Transverse colon (tissue), 4 donors: ENCODE measurements around the gene DPT. TPM values are rescaled to one million over a fixed set of nuclear protein-coding genes. Genes with fewer than 3 reads are reported as not detected.

Source experiments
- DNase-seq: peaks from one replicate; pipeline ENCODE4 v3.0.0-alpha.2; 2019
- H3K27ac ChIP-seq, 4 donors: fragments of 200-600 bp; sonication (generic); 2 replicates each; pipeline ENCODE4 v1.5.1; 2016 to 2018; ENCODE audit warnings: inconsistent platforms in 4 of 4
- H3K27me3 ChIP-seq: fragments of 200-600 bp; sonication (generic); 2 replicates; pipeline ENCODE4 v1.5.1; 2017; ENCODE audit warnings: inconsistent platforms
- H3K36me3 ChIP-seq, 4 donors: fragments of 200-600 bp; sonication (generic); 2 replicates each; pipeline ENCODE4 v1.5.1; 2017 to 2019; ENCODE audit warnings: inconsistent platforms in 4 of 4
- H3K4me1 ChIP-seq, 4 donors: fragments of 200-600 bp; sonication (generic); 2 replicates each; pipeline ENCODE4 v1.5.1; 2017 to 2020; ENCODE audit warnings: inconsistent platforms in 4 of 4
- H3K4me3 ChIP-seq, 4 donors: fragments of 200-600 bp; sonication (generic); 1 replicate in 1 of 4; 2 replicates in 3 of 4; pipeline versions ENCODE4 v1.5.1 to v1.6.1; 2017 to 2019; ENCODE audit warnings: inconsistent platforms in 4 of 4
- H3K9me3 ChIP-seq, 2 donors: fragments of 200-600 bp; sonication (generic); 2 replicates each; pipeline ENCODE4 v1.5.1; 2017 to 2019; ENCODE audit warnings: inconsistent platforms in 2 of 2
- CTCF ChIP-seq, 5 experiments: fragments of 200-600 bp in 3 of 5; fragments of 450-650 bp in 2 of 5; sonication (generic) in 3 of 5; IDR thresholded peaks; 1 replicate in 2 of 5; 2 replicates in 3 of 5; pipeline ENCODE4 v1.5.1; 2016 to 2017; ENCODE audit warnings: antibody characterized with exemption in 5 of 5, inconsistent platforms in 3 of 5, mild to moderate bottlenecking in 2 of 5, moderate library complexity in 1 of 5
- EP300 ChIP-seq: sonication (generic); formaldehyde crosslinking; IDR thresholded peaks from one replicate; pipeline ENCODE4 v1.6.1; 2017; ENCODE audit warnings: antibody characterized with exemption, low read depth
- POLR2A ChIP-seq: fragments of 450-650 bp; IDR thresholded peaks from one replicate; pipeline ENCODE4 v1.6.1; 2016; ENCODE audit warnings: antibody characterized with exemption, mild to moderate bottlenecking, moderate library complexity
- POLR2AphosphoS5 ChIP-seq, 3 donors: sonication (generic); formaldehyde crosslinking; IDR thresholded peaks; one replicate each; pipeline ENCODE4 v1.6.1; 2016; ENCODE audit warnings: antibody characterized with exemption in 3 of 3
- WGBS, 2 donors: methylation state at CpG; one replicate each; pipeline ENCODE4 v1.1.5; 2018; ENCODE audit warnings: low coverage in 1 of 2; 5-methylcytosine and 5-hydroxymethylcytosine counted together
- in situ Hi-C, 4 donors: fragments of 200-750 bp; cut with MboI; loops; one replicate each; pipeline versions ENCODE4 v1.15.0 to v1.15.1; 2017; ENCODE audit warnings: low sequenced_read_pairs in 3 of 4, low pct_ligation_motif_present in 1 of 4, low pct_unique_long_range_greater_than_20kb in 1 of 4
- intact Hi-C: fragments of 100-400 bp; cut with DNase I; formaldehyde crosslinking; loops from one replicate; pipeline ENCODE4 v1.15.1; 2023; ENCODE audit warnings: low total_unique reads
- total RNA-seq, 4 donors: library from RNA; depleted of rRNA; stranded (reverse); fragments of >200 nt; gene quantifications; one replicate each; pipeline ENCODE4 v1.1.0, GENCODE V29; 2016

The DPT gene
- total RNA-seq, 4 donors from 2014 or later, result 25.8 to 122 (median 59.8) TPM

- no peak overlapping the region for H3K4me3 ChIP-seq
- intact Hi-C loops (no loop called here), in situ Hi-C loops (no loop called here)
- whole genome bisulfite sequencing, 2 donors, result 86 to 87% methylated on average over 2 of the region's 2 CpGs
- TF ChIP-seq EP300 (no peak), POLR2AphosphoS5 (IDR thresholded peaks at IDR 0.05) (no peak), POLR2A (no peak), CTCF (IDR thresholded peaks at IDR 0.05) (no peak)
- H3K4me1 ChIP-seq, result no peaks in the 10 kb centered on the region
- H3K9me3 ChIP-seq, result no peaks in the 10 kb centered on the region
- no peak for DNase-seq
- H3K36me3 ChIP-seq, result no peaks in the 10 kb centered on the region
- no peak overlapping the region for H3K27ac ChIP-seq
- no peaks in the 10 kb centered on the region for H3K27me3 ChIP-seq
Measured at GRCh38 chr1:168673974-168674683, 54.9 kb downstream of the DPT start.

GRCh38 chr1:168672278-168672677, 56.7 kb downstream of the DPT start:
- Histone ChIP-seq H3K9me3 (no peaks in the 10 kb centered on the region), H3K27ac (no peak overlapping the region), H3K27me3 (no peaks in the 10 kb centered on the region), H3K4me3 (no peak overlapping the region), H3K36me3 (no peaks in the 10 kb centered on the region), H3K4me1 (no peaks in the 10 kb centered on the region)
- DNase-seq, result no peak
- in situ Hi-C loops (no loop called here), intact Hi-C loops (no loop called here)
- 90 to 100% methylated on average over 1 of the region's 1 CpG for WGBS, 2 donors
- TF ChIP-seq POLR2A (no peak), POLR2AphosphoS5 (IDR thresholded peaks at IDR 0.05) (no peak), CTCF (IDR thresholded peaks at IDR 0.05) (no peak), EP300 (no peak)

GRCh38 chr1:168671782-168672181, 57.2 kb downstream of the DPT start:
- DNase-seq, result no peak
- H3K9me3 ChIP-seq, result no peaks in the 10 kb centered on the region
- no peaks in the 10 kb centered on the region for H3K27me3 ChIP-seq
- no peaks in the 10 kb centered on the region for H3K4me1 ChIP-seq
- no peak overlapping the region for H3K4me3 ChIP-seq
- no peaks in the 10 kb centered on the region for H3K36me3 ChIP-seq
- no peak overlapping the region for H3K27ac ChIP-seq
- intact Hi-C loops (no loop called here), in situ Hi-C loops (no loop called here)
- no peak for TF ChIP-seq POLR2A
- TF ChIP-seq POLR2AphosphoS5 (IDR thresholded peaks at IDR 0.05), result no peak
- TF ChIP-seq EP300, result no peak
- TF ChIP-seq CTCF (IDR thresholded peaks at IDR 0.05), result no peak

- intact Hi-C loops, result no loop called here
- no peak for DNase-seq
- Histone ChIP-seq H3K9me3 (no peaks in the 10 kb centered on the region), H3K36me3 (no peaks in the 10 kb centered on the region), H3K27ac (no peak overlapping the region), H3K4me1 (peaks cover 0 to 17% (median 1%) of the 10 kb centered on the region in 4 donors), H3K27me3 (no peaks in the 10 kb centered on the region), H3K4me3 (no peak overlapping the region)
- TF ChIP-seq POLR2AphosphoS5 (IDR thresholded peaks at IDR 0.05) (no peak), EP300 (no peak)
- in situ Hi-C loops, result no loop called here
- WGBS, 2 donors, result 60 to 72% methylated on average over 1 of the region's 1 CpG
Measured at GRCh38 chr1:168665975-168666374, 63.0 kb downstream of the DPT start.
